K562 (cell line): Measurements from ENCODE around the gene BOD1L1. TPM values are rescaled to one million over a fixed set of nuclear protein-coding genes. Genes with fewer than 3 reads are reported as not detected.

ENCODE experiments used
- ATAC-seq: fragments of 200-7000 bp; cut with Tn5 transposase; 3 replicates; pipeline ENCODE4 v1.9.1; 2020; ENCODE audit warnings: moderate library complexity
- BruUV-seq: library from RNA; stranded (reverse); fragments of 400-500 nt; replicated peaks from 2 replicates; lab custom pipeline; 2021; lab: Mats Ljungman, UMichigan
- CTCF ChIA-PET: fragments of 300-600 bp; formaldehyde crosslinking; extraction: SDS; loops from one replicate; lab custom pipeline; 2021; ENCODE audit warnings: low intra/inter-chr PET ratio; lab: Yijun Ruan, JAX
- POLR2A ChIA-PET: fragments of 300-600, 350-650 bp; sonication (Branson Sonifier 250); formaldehyde crosslinking; extraction: SDS; loops from one replicate; lab custom pipeline; 2021; ENCODE audit warnings: antibody characterized with exemption, inconsistent platforms; lab: Yijun Ruan, JAX
- DNase-seq, 4 experiments: peaks; one replicate each; pipeline versions ENCODE4 v3.0.0 to v3.0.0-alpha.2; 2011 to 2018; ENCODE audit warnings: low spot score in 3 of 4, mixed read lengths in 3 of 4; ENCODE audit errors: extremely low read depth in 1 of 4
- FAIRE-seq: peaks from 2 replicates; lab custom pipeline; 2011; peaks lifted over from hg19 to GRCh38; lab: Jason Lieb, UNC
- H2AFZ ChIP-seq: 2 replicates; pipeline ENCODE4 v1.6.0; 2011; ENCODE audit warnings: low read depth, low read length, control low read depth, inconsistent platforms
- H3K27ac ChIP-seq: fragments of 200-600 bp; 3 replicates; pipeline ENCODE4 v1.8.0; 2011; ENCODE audit warnings: low read depth, mild to moderate bottlenecking, control low read depth, inconsistent platforms, low read length, moderate library complexity, mixed read lengths; ENCODE audit errors: extremely low read depth
- H3K27me3 ChIP-seq, 2 experiments: fragments of 300-600 bp in 1 of 2; 2 replicates in 1 of 2; 3 replicates in 1 of 2; pipeline versions ENCODE4 v1.6.0 to v1.8.0; 2011; ENCODE audit warnings: inconsistent platforms in 2 of 2, low read length in 2 of 2, mild to moderate bottlenecking in 1 of 2, mixed read lengths in 1 of 2, moderate library complexity in 1 of 2; ENCODE audit not compliant: control insufficient read depth in 2 of 2, insufficient read depth in 2 of 2
- H3K36me3 ChIP-seq: fragments of 300-600 bp; 3 replicates; pipeline ENCODE4 v1.8.0; 2011; ENCODE audit warnings: mild to moderate bottlenecking, low read length, inconsistent platforms; ENCODE audit not compliant: control insufficient read depth, insufficient read depth
- H3K4me1 ChIP-seq, 2 experiments: fragments of 200-600 bp in 1 of 2; replicated peaks in 1 of 2; 2 replicates in 1 of 2; 3 replicates in 1 of 2; pipeline versions ENCODE4 v1.5.1 to v1.8.0; 2011; ENCODE audit warnings: inconsistent platforms in 2 of 2, low read length in 2 of 2, mild to moderate bottlenecking in 1 of 2, mixed read lengths in 1 of 2, moderate library complexity in 1 of 2; ENCODE audit not compliant: control insufficient read depth in 2 of 2, insufficient read depth in 2 of 2
- H3K4me2 ChIP-seq: 2 replicates; pipeline ENCODE4 v1.6.1; 2011; ENCODE audit warnings: low read length, control low read depth, inconsistent platforms, mixed read lengths; ENCODE audit not compliant: insufficient read depth
- H3K4me3 ChIP-seq: fragments of 200-600 bp; sonication (generic), shearing (Covaris generic); 2 replicates; pipeline ENCODE4 v1.5.1; 2016; ENCODE audit warnings: control low read depth, inconsistent platforms
- H3K79me2 ChIP-seq: fragments of 200-600 bp; 3 replicates; pipeline ENCODE4 v1.8.0; 2011; ENCODE audit warnings: low read length, inconsistent platforms; ENCODE audit not compliant: control insufficient read depth, insufficient read depth
- H3K9ac ChIP-seq, 2 experiments: 2 replicates each; pipeline versions ENCODE4 v1.6.0 to v1.6.1; 2011; ENCODE audit warnings: low read depth in 2 of 2, low read length in 2 of 2, control low read depth in 1 of 2, inconsistent platforms in 1 of 2, mild to moderate bottlenecking in 1 of 2, mixed read lengths in 1 of 2; ENCODE audit not compliant: insufficient read depth in 1 of 2
- H3K9me1 ChIP-seq: one replicate; pipeline ENCODE4 v1.6.0; 2011; ENCODE audit warnings: inconsistent platforms, mild to moderate bottlenecking, low read length, moderate library complexity; ENCODE audit not compliant: control insufficient read depth, insufficient read depth
- H3K9me3 ChIP-seq: replicated peaks from 2 replicates; pipeline ENCODE4 v1.5.1; 2011; ENCODE audit warnings: low read depth, low read length, inconsistent platforms; ENCODE audit not compliant: control insufficient read depth, insufficient read depth
- H4K20me1 ChIP-seq: replicated peaks from 2 replicates; pipeline ENCODE4 v1.6.1; 2011; ENCODE audit warnings: low read length, inconsistent platforms, mixed read lengths; ENCODE audit not compliant: control insufficient read depth, insufficient read depth
- BRF1 ChIP-seq: IDR thresholded peaks from 3 replicates; pipeline ENCODE4 v1.6.1; 2011; ENCODE audit warnings: borderline replicate concordance, mild to moderate bottlenecking; ENCODE audit not compliant: insufficient read length; ENCODE audit errors: extremely low read depth
- CBFB ChIP-seq: sonication (generic); formaldehyde crosslinking; IDR thresholded peaks from 2 replicates; pipeline ENCODE4 v1.4.0; 2020; ENCODE audit warnings: mild to moderate bottlenecking, missing genetic modification reagents
- DIDO1 ChIP-seq: fragments of 450-650 bp; IDR thresholded peaks from 2 replicates; pipeline ENCODE4 v1.6.1; 2016; ENCODE audit warnings: low read depth, missing biosample characterization, missing genetic modification characterization
- ETV6 ChIP-seq, 3 experiments: fragments of 150-350 bp in 1 of 3; sonication (generic) in 1 of 3; formaldehyde crosslinking in 1 of 3; IDR thresholded peaks; 2 replicates each; pipeline versions ENCODE4 v1.6.1 to v1.8.0; 2014 to 2022; ENCODE audit warnings: borderline replicate concordance in 2 of 3, low read depth in 2 of 3, antibody characterized with exemption in 1 of 3, low read length in 1 of 3, mild to moderate bottlenecking in 1 of 3, missing genetic modification reagents in 1 of 3
- GTF2F1 ChIP-seq: IDR thresholded peaks from 2 replicates; pipeline ENCODE4 v1.6.1; 2011; ENCODE audit warnings: low read depth, low read length, improper control_type of control experiment
- MAFF ChIP-seq: IDR thresholded peaks from 2 replicates; pipeline ENCODE4 v1.6.1; 2012; ENCODE audit warnings: low read length, improper control_type of control experiment
- SPI1 ChIP-seq: IDR thresholded peaks from 2 replicates; pipeline ENCODE4 v1.6.1; 2011; ENCODE audit warnings: low read depth, low read length, control low read depth, borderline replicate concordance
- WGBS: fragments of 100-300 bp; shearing (Covaris generic); methylation state at CpG from one replicate; pipeline ENCODE4 v1.1.6; 2016; ENCODE audit warnings: low coverage, mixed read lengths; ENCODE audit not compliant: insufficient coverage; ENCODE audit errors: missing lambda C conversion rate; 5-methylcytosine and 5-hydroxymethylcytosine counted together
- in situ Hi-C: fragments of 300-500 bp; cut with MboI; formaldehyde crosslinking; loops from 4 replicates; pipeline ENCODE4 v1.15.0; 2018; ENCODE audit warnings: inconsistent platforms, mixed read lengths
- intact Hi-C: fragments of 100-400 bp; cut with micrococcal nuclease; formaldehyde crosslinking; loops from 2 replicates; pipeline ENCODE4 v1.14.2; 2022
- polyA plus RNA-seq, 8 experiments: library from polyadenylated mRNA; depleted of rRNA in 4 of 8; stranded (reverse) in 5 of 8; unstranded in 3 of 8; fragments of >200 nt; fragmentation: Nextera tagmentation in 2 of 8; fragmentation: Illumina TruSeq in 1 of 8; extraction: Ambion mirVana in 2 of 8; extraction: Trizol in 1 of 8; gene quantifications; 2 replicates each; pipeline versions ENCODE4 v1.2.1 to v1.2.3, GENCODE V29; 2011 to 2014; ENCODE audit warnings: inconsistent platforms in 1 of 8, missing spikeins in 1 of 8
- total RNA-seq, 7 experiments: library from RNA; depleted of rRNA in 6 of 7; stranded (reverse); fragments of >200 nt in 6 of 7; fragmentation: Illumina TruSeq in 2 of 7; extraction: Trizol in 2 of 7; gene quantifications; 2 replicates each; pipeline versions ENCODE4 v1.2.1 to v1.2.3, GENCODE V29; 2011 to 2021; ENCODE audit warnings: low replicate concordance in 1 of 7
- TF ChIP-seq, protein P1 (sequence below): fragments of 450-650 bp; IDR thresholded peaks from 2 replicates; pipeline ENCODE4 v1.6.1; 2016; ENCODE audit warnings: low read depth, mild to moderate bottlenecking, moderate library complexity

Gene BOD1L1
- total and polyA plus RNA-seq, 9 of the 15 experiments (the other 6 are each of a cell fraction or from before 2014, with no cell fraction given): 4.8 to 23.2 (median 17.7) TPM

GRCh38 chr4:13542577-13543031 is 84.9 kb downstream of the BOD1L1 start:
- no peak overlapping the region for H3K27ac ChIP-seq
- no peak for ATAC-seq
- no peak overlapping the region for H3K4me3 ChIP-seq
- in situ Hi-C loops (no loop called here), intact Hi-C loops (no loop called here)
- no peaks in the 10 kb centered on the region for H3K36me3 ChIP-seq
- FAIRE-seq: no peak
- 90% methylated on average over 12 of the region's 27 CpGs for WGBS
- no peak overlapping the region for H3K9ac ChIP-seq
- no peaks in the 10 kb centered on the region for H3K9me1 ChIP-seq
- H3K79me2 ChIP-seq: no peaks in the 10 kb centered on the region
- peaks cover 2 to 24% of the 10 kb centered on the region in 2 experiments; a peak in 3 of 5 replicates for H3K4me1 ChIP-seq
- no peak overlapping the region for H3K4me2 ChIP-seq
- H3K9me3 ChIP-seq: peaks cover 4% of the 10 kb centered on the region; the same call in 1 of the 2 replicates
- peaks cover 19 to 34% of the 10 kb centered on the region in 2 experiments for H3K27me3 ChIP-seq
- no peaks in the 10 kb centered on the region for H4K20me1 ChIP-seq
- POLR2A ChIA-PET: no interaction called here
- CTCF ChIA-PET: no interaction called here
- H2AFZ ChIP-seq: no peak overlapping the region
- DNase-seq: no peak
- no TSS peak for BruUV-seq
- TF ChIP-seq BRF1 (no peak), SPI1 (no peak), GTF2F1 (no peak), DIDO1 (tag) (no peak), ETV6 (IDR thresholded peaks at IDR 0.05; ENCODE audit: borderline replicate concordance in 1 of 2, low read depth in 2 of 2, low read length in 1 of 2) (no peak), ETV6 (CRISPR knock-in tag; IDR thresholded peaks at IDR 0.05; ENCODE audit: borderline replicate concordance) (no peak), CBFB (CRISPR knock-in tag) (no peak), MAFF (no peak)
- TF ChIP-seq, protein P1, sequence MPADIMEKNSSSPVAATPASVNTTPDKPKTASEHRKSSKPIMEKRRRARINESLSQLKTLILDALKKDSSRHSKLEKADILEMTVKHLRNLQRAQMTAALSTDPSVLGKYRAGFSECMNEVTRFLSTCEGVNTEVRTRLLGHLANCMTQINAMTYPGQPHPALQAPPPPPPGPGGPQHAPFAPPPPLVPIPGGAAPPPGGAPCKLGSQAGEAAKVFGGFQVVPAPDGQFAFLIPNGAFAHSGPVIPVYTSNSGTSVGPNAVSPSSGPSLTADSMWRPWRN: no peak
